Stimulated activated CD8-positive, alpha-beta memory T cell treated with anti-CD3 and anti-CD28 coated beads, Interleukin-4, amount 100 ng/mL, for 48 hours (primary cell): Measurements from ENCODE around the gene CD300LG.

ENCODE experiments used
- DNase-seq: peaks from one replicate; pipeline ENCODE4 v3.0.0-alpha.2; 2020

Gene CD300LG

DNA sequence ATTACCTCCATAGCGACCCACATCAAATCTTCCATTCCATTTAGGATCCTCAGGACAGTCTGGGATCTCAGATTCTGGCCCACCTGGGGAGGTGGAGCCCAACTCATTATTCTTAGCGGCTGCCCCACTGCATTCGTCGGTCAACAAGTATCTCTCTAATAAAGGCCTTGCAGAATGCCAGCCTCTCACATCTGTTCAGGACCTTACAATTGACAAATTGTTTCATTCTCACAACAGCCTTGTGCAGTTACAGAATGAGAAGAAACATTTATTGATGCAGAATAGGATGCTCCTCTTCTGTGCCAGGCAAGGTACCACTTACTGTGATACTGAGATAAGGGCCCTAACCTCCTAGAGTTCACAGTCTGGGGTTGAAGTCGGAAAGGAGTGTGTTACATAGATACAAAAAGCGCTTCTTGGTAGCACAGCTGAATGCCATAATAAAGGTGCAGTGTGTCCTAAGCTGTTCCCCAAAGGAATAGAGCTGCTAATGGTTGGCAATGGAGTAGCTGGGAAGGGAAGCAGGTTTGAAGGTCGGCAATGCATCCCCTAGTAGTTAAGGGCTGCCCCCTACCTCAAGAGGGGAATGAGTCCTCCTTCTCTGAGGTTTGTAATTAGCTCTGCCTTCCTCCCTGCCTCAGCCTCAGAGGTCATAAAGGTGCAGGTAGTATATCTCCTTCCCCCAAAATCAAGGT lies 62.7 kb downstream of the CD300LG start:
- no peak for DNase-seq

DNA sequence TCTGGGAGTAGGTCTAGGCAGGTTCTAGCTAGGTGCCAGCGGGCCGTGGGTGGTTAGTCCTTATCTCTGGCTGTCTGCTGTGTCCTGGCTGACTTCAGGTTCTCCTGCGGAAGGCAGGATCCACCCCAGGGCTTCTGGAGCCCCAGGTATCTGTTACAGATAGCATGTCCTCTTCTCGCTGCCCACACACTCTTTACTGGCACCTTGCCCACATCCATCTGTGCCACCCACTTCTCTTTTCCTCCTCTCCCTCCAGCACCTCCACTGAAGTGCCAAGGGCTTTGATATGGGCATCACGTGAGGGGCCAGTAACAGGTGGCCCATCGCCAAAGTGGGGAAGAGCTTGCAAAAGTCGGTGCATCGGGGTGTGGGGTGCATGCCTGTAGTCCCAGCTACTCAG lies 64.9 kb downstream of the CD300LG start:
- no peak for DNase-seq

DNA sequence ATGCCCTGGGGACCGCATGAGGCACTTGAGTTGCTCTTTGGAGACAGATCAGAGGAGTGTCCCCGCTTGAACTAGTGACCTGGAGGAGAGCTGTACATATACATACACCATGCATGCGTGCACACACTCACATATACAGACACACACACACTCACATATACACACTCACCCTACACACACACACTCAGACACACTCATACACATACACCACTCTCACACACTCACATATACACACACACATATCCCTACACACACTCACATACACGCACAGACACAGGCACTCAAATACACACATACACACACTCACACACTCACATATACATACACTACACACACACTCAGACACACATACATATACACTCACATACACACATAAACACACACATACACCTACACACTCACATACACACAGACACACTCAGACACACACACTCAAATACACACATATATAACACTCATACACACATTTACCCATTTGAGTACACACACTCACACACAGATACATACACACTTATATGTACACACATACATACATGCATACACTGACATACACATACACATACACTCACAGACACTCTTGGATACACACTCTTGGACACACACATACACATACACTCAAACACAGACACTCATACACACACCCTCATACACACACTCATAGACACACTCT lies 65.8 kb downstream of the CD300LG start:
- no peak for DNase-seq
